ENCODE results near the gene KLF15.

KLF15 gene

DNA sequence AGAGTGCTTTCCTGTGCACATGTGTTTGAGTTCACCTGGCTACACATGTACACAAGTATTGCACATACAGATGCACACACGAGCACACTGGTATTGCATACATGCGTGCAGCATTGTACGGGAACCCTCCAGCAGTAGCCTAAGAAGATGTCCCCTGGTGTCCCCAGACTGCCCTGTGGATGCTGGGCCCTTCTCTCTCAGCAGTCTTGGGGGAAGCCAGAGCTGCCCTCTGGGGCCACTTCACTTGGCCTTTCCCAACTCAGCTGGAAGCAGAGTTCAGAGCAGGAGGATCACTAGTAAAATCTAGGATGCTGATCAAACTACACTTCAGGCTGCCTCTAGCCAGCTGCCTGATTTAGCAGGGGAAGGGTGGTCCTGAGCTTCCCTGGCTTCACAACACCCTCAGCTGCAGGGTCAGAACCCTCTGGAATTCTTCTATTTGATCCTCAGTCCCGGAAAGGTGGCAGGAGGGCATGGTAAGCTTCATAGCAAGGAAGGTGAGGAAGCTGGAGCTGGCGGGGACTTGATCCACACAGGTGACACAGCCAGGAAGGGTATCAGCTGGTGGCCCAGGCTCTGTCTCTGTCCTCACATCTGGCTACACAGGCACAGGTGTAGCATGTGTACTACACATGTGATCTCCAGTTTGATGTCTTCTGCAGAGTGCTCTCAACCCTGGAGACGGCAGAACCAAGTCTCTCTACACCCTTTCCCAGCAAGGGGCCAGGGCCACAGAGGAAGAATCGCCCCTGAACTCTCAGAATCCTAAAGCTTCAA is 36.5 kb downstream of the KLF15 start:
- DNase-seq (ENCODE audit: low read depth in 2 of 2): no peak

DNA sequence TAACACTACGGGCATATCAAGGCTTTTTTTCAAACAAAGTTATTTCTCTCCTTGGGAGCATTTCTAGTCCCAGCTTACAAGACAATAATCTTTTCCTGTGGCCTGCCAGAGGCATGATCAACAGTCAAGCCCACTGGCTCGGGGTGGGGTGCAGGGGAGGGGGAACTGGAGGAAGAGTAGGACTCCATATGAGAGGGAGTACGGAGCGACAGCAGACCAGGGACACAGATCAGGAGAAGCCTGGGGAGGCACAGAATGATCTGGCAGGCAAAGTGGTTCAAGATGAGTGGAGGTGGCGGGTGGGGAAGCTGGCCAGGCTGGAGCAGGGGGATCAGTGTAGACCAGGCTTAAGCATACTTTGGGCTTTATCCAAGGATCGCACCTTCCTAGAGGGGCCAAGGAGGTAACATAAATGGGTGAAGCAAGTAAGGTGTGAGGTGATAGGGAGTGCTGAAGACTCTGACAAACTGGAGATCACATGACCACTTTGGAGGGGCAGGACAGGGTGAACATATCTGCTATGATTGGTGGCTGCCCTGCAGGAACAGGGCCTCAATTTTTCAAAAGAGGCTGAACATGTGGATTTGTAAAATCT is 37.4 kb downstream of the KLF15 start:
- DNase-seq (ENCODE audit: low read depth in 2 of 2): no peak

DNA sequence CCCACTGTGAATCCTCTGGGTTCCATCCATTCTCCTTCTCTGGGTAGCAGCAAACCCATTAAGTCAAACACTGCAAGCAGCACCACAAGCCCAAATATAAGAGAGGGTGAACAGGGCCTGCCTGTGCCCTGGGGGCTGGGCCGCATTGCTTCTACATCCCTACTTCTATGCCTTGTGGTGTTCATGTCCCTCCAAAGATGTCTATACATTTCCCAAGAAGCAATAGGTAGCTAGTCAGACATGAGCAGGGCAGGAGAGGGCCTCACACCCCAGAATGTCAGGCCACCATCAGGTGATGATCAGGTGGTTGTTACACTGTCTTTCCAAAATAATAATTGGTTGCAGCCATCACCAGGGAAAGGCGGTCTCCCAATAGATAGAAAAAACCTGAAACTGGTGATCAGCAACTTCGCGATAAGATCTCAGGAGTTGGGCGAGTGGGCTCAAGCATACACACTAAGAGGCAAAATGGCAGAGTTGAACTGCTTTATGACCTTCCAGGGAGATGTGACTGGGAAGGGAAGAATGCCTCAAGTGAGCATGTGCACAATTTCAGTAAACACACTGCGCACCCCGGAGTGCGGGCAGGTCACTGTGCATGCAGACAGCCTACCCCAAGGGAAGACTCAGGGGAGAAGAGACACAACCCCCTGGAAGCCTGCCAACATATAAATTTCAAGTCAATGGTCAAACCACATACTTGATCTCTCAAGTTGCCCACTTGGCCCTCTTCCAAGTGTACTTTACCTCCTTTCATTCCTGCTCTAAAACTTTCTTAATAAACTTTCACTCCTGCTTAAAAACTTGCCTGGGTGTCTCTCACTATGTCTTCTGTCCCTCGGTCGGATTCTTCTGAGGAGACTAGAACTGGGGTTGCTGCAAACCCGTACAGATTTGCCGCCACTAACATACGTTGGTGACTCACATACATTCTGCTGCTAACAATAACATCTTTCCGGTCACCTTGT is 39.9 kb downstream of the KLF15 start:
- DNase-seq (ENCODE audit: low read depth in 2 of 2): no peak

DNA sequence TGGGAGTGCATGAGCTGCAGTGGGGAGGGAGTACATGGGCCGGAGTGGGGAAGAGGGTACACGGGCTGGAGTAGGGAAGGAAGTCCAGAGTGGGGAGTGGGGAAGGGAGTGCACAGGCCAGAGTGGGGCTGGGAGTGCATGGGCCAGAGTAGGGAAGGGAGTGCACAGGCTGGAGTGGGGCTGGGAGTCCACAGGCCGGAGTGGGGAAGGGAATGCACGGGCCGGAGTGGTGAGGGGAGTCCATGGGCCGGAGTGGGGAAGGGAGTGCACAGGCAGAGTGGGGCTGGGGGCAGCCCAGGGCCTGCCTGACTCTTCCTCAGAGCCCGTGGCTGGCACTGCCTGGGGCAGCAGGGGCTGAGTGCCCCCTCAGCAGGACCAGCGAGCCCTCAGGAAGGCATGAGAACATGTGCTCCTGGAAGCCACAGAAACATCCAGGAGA is 40.7 kb downstream of the KLF15 start:
- DNase-seq (ENCODE audit: low read depth in 2 of 2): no peak

DNA sequence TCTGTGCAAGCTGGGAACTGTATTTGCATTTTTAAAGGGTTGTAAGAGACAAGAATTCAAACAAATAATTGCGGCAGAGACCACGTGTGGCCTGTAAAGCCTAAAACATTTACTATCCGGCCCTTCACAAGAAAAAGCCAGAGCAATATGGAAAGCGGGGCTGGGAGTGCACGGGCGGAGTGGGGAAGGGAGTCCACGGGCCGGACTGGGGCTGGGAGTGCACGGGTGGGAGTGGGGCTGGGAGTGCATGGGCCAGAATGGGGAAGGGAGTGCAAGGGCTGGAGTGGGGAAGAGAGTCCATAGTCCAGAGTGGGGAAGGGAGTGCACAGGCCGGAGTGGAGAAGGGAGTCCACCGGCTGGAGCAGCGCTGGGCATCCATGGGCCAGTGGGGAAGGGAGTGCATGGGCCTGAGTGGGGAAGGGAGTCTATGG is 41.2 kb downstream of the KLF15 start:
- no peak for DNase-seq (ENCODE audit: low read depth in 2 of 2)

DNA sequence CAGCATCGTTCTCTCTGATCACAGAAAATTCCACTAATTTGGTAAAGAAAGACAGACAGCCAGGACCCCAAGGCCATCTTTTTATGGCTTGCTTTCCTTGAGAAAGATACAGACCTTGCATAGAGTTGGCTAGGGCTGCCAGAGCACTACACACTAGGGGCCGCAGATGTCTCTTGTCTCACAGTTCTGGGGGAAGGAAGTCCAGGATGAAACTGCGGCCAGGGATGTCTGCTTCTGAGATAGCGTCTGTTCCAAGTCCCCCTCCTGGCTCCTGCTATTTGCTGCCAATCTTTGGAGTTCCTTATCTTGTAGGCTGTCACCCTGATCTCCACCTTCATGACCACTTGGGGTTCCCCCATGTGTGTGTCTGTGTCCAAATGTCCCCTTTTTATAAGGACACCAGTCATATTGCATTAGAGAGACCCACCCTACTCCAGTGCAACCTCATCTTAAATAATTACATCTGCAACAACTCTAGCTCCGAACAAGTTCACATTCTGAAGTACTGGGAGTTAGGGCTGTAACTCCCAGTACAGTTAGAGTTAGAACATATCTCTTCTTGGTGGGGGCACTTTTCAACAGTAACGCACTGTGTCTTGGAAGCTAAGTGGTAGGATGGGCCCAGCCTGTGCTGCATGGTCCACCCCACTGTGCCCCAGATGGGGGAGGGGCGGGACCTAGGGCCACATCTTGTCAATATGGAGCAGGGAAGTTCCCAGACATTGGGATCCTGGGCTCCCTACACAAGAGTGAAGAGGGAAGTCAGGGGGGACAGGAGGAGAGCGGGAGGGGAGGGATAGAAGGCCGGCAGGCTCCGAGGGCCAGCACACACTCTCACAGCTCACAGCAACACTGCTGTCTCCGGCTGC is 42.2 kb downstream of the KLF15 start:
- no peak for DNase-seq (ENCODE audit: low read depth in 2 of 2)

DNA sequence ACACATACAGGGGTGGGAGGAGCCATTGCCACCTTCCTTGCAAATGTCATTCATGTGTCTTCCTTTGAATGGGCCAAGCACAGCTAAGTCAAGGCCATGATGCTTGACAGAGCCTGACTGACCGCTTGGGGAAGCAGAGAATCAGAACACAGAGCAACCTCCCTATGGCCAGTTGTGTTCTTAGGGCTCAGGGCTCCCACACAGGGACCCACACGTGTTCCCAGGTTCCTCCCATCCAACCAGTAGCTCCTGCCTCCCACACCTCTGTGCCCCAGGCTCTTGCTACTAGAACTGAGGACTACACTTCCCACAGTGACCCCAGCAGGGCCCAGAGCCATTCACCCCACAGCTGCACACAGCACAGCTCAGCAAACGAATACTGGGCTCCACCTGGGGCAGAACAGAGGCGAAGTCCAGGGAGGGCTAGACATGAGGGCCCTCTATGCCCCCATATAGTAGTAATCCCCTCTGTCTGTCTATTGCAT is 42.9 kb downstream of the KLF15 start:
- no peak for DNase-seq (ENCODE audit: low read depth in 2 of 2)

DNA sequence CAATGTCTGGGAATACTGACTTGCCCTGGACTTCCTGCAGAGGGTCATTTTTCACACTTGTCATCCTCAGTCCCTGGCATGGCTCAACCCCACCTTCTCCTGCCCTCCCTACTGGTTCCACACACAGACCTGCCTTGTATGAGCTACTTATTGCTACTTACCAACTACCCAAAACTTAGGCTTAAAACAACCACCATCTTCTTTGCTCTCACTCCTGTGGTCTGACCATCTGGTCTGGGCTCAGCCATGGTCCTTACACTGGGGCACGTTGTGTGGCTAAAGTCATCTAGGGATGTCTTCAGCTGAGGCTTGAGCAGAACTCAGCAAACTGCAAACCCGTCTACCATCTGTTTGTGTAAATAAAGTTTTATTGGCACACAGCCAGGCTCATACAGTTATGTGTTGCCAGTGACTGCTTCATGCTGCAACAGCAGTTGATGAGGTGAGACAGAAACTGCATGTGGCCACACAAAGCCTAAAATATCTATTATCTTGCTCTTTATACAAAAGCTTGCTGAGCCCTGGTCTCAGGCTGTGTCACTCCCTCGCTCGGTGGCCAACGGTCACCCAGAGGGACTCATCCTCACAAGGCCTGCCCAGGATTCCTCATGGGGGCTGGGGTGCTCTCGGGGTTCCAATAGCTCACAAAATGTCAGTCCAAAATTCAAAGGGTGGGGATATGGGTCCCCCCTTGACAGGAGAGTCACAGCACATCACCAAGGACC is 43.5 kb downstream of the KLF15 start:
- no peak for DNase-seq (ENCODE audit: low read depth in 2 of 2)

DNA sequence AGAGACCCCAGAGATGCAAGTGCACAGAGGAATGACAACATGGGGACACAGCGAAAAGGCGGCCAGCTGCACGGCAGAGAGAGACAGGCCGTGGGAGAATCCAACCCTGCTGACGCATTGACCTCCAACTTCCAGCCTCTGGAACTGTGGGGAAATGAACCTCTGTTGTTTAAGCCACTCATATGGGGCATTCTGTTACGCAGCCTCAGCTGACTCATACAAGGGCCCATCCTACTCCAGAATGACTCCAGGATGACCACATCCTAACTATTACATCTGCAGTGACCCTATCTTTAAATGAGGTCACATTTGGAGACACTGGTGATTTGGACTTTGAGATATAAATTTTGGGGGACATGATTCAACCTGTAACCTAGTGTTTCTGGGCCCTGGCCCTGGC is 44.0 kb downstream of the KLF15 start:
- no peak for DNase-seq (ENCODE audit: low read depth in 2 of 2)

DNA sequence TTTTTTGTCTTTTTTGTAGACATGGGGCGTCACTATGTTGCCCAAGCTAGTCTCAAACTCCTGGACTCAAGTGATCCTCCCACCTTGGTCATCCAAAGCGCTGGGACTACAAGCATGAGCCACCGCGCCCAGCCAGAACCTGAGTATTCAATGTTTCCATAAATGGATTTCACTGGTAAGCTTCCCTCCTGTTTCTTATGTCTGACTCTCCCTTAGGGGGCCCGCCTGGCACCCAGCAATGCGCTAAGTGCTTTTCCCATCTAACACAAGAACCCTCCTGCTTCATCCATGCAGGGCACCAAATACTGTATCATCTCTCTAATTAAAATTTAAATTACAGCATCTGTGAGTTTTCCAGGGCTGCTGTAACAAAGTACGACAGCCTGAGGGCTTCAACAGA is 44.9 kb downstream of the KLF15 start:
- DNase-seq (ENCODE audit: low read depth in 2 of 2): no peak

DNA sequence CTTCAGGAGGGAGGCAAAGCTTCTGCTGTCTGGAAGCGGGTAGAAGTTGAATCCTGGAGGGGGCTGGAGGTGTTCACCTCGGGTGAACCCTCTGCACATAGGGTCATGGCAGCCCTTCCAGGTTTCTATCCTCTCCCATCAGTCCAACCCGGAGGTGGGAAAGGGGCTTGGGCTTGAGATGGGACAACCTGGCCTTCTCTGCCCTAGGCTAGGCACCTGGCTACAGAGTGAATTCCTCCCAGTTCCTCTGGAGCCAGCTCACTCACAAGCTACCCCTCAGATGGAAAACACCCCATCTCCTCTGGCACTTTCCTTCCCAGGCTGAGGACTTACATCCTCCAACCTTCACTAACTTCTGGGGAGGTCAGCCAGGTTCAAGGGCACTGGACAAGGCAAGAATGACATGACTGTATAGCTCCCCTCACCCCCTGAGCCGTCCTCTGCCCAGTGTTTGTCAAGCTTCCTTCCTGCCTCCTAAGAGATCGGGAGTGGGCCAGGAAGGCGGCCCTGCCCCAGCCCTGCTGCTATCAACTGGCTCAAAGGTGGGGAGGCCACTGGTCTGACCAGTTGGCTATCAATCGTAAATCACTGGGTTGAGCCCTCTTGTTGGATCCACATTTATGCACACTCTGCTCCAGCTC is 45.8 kb downstream of the KLF15 start:
- no peak for DNase-seq (ENCODE audit: low read depth in 2 of 2)

DNA sequence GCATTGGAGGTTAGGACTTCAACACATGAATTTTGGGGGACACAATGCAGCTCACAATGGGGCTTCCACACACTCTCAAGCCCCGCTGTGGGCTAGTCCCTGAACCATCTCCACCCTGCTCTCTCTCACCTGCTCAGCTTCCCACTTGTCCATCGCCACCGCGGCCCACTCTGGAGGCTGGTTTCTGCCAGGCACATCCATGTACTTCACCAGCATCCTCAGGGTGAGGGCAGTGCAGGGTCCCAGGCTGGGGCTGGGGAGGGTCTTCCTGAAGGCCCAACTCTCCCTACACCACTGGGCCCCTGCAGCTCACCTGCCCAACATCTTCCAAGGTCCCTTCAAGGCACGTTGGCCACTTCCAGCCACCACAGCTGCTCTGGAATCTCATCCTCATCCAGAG is 46.4 kb downstream of the KLF15 start:
- no peak for DNase-seq (ENCODE audit: low read depth in 2 of 2)

DNA sequence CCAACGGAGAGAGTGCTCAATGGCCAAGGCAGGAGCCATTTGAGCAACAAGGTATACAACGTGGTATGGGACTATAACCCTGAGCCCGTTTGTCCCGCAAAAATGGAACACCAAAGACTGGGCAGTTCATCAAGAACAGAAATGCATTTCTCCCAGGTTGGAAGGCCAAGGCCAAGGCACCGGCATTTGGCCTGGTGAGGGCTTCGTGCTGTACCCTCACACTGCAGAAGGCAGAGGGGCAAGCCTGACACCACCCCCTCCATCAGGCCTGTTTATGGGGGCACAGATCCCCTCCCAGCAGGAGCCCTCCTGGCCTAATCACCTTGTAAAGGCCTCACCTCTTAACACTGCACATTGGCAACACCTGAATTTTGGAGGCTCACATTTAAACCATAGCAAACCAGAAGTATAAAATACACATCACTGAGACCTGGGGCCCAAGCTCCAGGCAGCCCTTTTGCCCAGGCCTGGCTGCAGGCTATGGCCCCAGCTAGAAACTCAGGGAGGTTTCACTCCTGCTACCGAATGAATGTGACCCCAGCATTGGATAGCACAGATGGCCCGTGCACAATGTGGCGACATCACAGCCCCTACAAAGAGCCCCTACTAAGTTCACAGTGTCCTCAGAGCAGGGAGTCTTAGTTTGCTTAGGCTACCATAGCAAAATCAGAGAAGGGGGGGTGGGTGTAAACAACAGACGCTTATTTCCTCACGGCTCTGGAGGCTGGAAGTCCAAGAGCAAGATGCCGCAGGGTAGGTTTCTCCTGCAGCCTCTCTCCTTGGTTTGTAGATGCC is 47.1 kb downstream of the KLF15 start:
- DNase-seq (ENCODE audit: low read depth in 2 of 2): no peak

DNA sequence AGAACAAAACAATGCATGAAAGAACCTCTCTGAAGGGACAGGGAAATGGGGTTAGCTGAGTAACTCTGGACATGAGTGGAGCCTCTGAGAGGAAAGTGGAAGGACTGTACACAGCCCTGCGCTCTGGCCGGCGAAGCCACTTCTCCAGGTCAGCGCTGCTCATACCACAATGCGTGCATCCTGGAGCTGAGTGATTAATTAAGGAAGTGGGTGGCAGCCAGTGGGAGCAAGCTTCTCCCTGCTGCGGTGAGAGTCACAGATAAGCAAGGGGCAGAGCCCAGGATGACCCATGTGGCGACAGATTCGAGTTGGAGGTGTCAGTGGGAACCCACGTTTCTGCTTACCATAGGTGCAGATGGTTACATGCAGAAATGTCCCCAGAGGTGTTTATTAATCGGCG is 48.0 kb downstream of the KLF15 start:
- no peak for DNase-seq (ENCODE audit: low read depth in 2 of 2)

DNA sequence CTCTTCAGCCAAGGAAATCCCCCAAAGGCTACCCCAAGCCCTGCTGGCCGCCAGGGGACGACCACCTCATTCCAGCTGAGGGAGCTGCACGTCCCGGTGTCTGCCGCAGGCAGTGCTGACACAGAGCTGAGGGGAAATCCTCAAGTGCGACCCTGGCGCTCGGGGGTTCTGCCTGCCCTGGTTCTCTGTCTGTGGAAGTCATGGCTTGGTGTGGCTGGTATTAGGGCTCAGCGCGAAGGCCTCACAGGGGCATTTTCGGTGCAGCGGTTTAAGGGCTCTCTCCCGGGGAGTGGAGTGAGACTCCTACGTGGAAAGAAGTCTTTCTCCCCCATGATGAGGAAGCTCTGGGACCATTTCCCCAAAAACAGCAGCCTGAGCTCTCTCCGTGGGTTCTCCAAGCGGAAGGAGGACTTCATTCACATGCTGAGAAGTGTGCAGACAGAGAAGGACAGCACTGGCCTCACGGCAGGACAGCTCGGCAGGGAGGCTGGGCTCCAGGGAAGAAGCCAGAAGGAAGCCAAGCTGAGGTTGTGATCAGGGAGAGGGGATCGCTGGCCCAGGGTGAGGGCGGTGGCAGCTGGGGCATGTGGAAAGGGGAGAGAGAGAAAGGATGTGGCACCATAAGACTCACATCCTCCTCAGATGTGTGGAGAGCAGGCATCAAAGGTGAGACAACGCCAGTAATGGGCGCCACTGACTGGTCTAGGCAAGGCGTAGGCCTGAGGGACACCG is 48.6 kb downstream of the KLF15 start:
- no peak for DNase-seq (ENCODE audit: low read depth in 2 of 2)

DNA sequence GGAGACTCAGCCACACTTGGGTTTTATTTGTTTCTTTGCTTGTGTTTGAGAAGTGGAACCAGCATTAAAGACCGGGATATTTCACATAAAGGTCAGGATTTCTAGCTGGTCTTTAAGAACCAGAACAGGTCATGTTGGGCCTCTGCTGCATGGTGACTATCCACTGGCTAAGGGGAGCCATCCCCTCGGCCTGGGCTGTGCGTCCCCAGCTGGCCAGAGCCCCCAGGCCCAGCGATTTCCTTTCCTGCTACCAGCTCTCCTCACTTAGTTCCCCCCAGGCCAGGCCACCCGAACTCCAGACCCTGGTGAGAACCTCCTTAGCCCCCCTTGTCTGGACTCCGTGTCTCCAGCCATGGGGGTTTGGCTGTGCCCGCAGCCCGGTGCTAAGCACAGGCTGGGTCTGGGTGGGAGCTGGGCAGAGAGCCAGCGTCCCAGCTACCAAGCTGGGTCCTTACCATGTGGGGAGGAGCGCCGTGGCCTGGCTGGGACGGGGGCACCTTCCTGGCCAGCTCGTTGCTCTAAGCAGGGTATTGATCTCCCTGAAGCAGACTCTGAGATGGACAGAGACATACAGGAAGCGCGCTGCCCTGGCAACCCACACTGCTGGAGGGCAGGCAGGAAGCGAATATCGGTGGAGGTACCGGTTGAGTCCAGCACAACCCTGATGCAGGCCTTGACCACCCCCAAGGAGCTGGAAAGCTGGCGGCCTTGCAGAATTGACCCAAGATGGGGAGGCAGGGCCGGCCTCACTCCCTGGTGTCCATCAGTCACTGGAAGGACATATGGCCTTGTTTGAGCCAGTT is 49.4 kb downstream of the KLF15 start:
- DNase-seq (ENCODE audit: low read depth in 2 of 2): no peak

DNA sequence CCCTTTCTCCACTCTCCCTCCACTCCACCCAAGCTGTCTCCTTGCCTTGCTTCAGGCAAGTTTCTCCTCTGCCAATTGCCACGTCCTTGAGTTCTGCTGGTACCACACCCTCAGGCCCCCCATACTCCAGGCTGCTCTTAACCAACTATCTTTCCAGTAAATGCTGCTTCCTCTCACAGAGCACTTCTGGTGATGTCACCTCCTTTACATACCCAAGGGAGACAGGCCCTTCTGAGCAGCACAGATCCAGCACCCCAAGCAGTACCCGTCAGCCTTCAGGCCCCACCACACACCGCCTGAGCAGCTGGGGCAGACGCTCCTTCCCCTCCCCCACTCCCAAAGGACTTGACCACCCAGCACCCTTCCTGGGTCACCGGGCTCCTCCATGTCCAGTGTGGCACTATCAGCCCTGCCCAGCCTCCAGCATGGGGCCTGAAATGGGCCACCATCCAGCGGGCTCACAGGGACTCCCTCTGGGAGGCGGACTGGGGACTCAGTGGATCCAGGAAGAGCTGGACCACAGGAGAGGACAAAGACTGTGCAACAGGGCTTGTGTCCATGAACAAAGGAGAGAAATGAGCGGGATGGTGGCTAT is 50.2 kb downstream of the KLF15 start:
- DNase-seq (ENCODE audit: low read depth in 2 of 2): no peak
